Immature natural killer cell (primary cell): ENCODE measurements around the gene DISC1. TPM values are rescaled to one million over a fixed set of nuclear protein-coding genes. Genes with fewer than 3 reads are reported as not detected.

Experiments used
- DNase-seq, 3 donors: peaks; one replicate each; pipeline ENCODE4 v3.0.0; 2022; ENCODE audit warnings: mixed read lengths in 1 of 3
- H3K27ac Mint-ChIP-seq, 6 donors: one replicate each; pipeline ENCODE4 v1.8.0; 2020; ENCODE audit warnings: mixed read lengths in 6 of 6, mild to moderate bottlenecking in 5 of 6, inconsistent platforms in 4 of 6, moderate library complexity in 3 of 6
- H3K27me3 Mint-ChIP-seq, 3 donors: one replicate each; pipeline ENCODE4 v1.8.0; 2020 to 2021; ENCODE audit warnings: low read depth in 3 of 3, mild to moderate bottlenecking in 3 of 3, mixed read lengths in 3 of 3, moderate library complexity in 3 of 3, inconsistent platforms in 1 of 3
- H3K36me3 Mint-ChIP-seq, 3 donors: one replicate each; pipeline ENCODE4 v1.8.0; 2020; ENCODE audit warnings: mixed read lengths in 3 of 3, inconsistent platforms in 2 of 3, mild to moderate bottlenecking in 2 of 3
- H3K4me1 Mint-ChIP-seq, 2 donors: one replicate each; pipeline ENCODE4 v1.8.0; 2020; ENCODE audit warnings: inconsistent platforms in 2 of 2, mild to moderate bottlenecking in 2 of 2, mixed read lengths in 2 of 2, moderate library complexity in 1 of 2
- H3K4me3 Mint-ChIP-seq, 5 donors: one replicate each; pipeline ENCODE4 v1.8.0; 2020; ENCODE audit warnings: mild to moderate bottlenecking in 5 of 5, mixed read lengths in 5 of 5, inconsistent platforms in 3 of 5, moderate library complexity in 3 of 5
- H3K9me3 Mint-ChIP-seq, 6 donors: one replicate each; pipeline ENCODE4 v1.8.0; 2020; ENCODE audit warnings: mild to moderate bottlenecking in 6 of 6, mixed read lengths in 6 of 6, inconsistent platforms in 4 of 6, moderate library complexity in 3 of 6
- polyA plus RNA-seq, 3 donors: library from polyadenylated mRNA; unstranded; fragments of 300-500 nt; fragmentation: Illumina TruSeq; gene quantifications; one replicate each; pipeline ENCODE4 v1.2.3, GENCODE V29; 2021

The DISC1 gene
- polyA plus RNA-seq, 3 donors from 2014 or later = 1.1 to 1.3 TPM; not detected in 1

- H3K36me3 Mint-ChIP-seq = peaks cover 0 to 12% (median 4%) of the 10 kb centered on the region in 3 donors
- no peaks in the 10 kb centered on the region for H3K4me1 Mint-ChIP-seq
- peaks cover 0 to 3% (median 0%) of the 10 kb centered on the region in 3 donors for H3K27me3 Mint-ChIP-seq
- no peaks in the 10 kb centered on the region for H3K9me3 Mint-ChIP-seq
- H3K4me3 Mint-ChIP-seq = no peak overlapping the region
- no peak overlapping the region for H3K27ac Mint-ChIP-seq
- DNase-seq = no peak
These were observed 80.8 kb downstream of the DISC1 start for GRCh38 chr1:231707407-231707806.

DNA sequence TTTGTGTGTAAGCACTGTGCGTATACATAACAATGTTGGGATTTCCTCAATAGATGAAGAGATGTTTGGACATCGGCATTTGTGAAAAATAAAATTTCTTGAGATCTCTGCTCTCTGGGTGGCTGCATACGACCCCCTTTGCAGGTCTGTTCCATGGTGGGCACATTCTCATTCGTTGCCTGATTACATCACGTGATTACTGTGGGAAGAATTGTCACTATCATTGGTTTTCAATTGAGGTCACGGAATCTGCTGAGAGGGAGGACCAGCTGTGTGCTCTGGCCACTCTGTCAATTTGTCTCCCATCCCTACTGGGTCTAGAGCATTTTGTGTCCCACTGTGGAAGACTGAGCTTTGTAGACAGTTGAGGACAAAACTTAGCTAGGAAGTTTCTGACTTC is 81.8 kb downstream of the DISC1 start:
- peaks cover 0 to 3% (median 0%) of the 10 kb centered on the region in 3 donors for H3K27me3 Mint-ChIP-seq
- H3K36me3 Mint-ChIP-seq = peaks cover 0 to 10% (median 8%) of the 10 kb centered on the region in 3 donors
- H3K9me3 Mint-ChIP-seq = peaks cover 0 to 9% (median 2%) of the 10 kb centered on the region in 6 donors
- no peaks in the 10 kb centered on the region for H3K4me1 Mint-ChIP-seq
- no peak overlapping the region for H3K4me3 Mint-ChIP-seq
- no peak overlapping the region for H3K27ac Mint-ChIP-seq
- DNase-seq = no peak

DNA sequence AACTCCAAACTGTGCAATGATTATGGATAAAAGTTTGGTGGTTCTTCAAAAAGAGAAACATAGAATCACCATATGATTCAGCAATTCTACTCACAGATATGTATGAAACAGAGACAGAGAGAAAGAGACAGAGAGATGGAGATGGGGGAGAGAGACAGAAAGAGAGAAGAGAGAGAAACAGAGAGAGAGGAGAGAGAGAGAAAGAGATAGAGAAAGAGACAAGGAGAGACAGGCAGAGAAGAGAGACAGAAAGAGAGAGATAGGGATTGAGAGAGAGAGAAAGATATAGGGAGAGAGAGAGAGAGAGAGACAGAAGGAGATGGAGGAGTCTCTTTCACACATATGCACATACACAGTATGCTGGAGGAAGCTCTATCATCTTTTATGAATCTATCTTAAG is 87.8 kb downstream of the DISC1 start:
- no peak overlapping the region for H3K4me3 Mint-ChIP-seq
- H3K27me3 Mint-ChIP-seq = peaks cover 0 to 3% (median 0%) of the 10 kb centered on the region in 3 donors
- H3K27ac Mint-ChIP-seq = no peak overlapping the region
- H3K9me3 Mint-ChIP-seq = peaks cover 0 to 10% (median 2%) of the 10 kb centered on the region in 6 donors
- no peak for DNase-seq
- H3K4me1 Mint-ChIP-seq = no peaks in the 10 kb centered on the region
- peaks cover 0 to 9% (median 8%) of the 10 kb centered on the region in 3 donors for H3K36me3 Mint-ChIP-seq

DNA sequence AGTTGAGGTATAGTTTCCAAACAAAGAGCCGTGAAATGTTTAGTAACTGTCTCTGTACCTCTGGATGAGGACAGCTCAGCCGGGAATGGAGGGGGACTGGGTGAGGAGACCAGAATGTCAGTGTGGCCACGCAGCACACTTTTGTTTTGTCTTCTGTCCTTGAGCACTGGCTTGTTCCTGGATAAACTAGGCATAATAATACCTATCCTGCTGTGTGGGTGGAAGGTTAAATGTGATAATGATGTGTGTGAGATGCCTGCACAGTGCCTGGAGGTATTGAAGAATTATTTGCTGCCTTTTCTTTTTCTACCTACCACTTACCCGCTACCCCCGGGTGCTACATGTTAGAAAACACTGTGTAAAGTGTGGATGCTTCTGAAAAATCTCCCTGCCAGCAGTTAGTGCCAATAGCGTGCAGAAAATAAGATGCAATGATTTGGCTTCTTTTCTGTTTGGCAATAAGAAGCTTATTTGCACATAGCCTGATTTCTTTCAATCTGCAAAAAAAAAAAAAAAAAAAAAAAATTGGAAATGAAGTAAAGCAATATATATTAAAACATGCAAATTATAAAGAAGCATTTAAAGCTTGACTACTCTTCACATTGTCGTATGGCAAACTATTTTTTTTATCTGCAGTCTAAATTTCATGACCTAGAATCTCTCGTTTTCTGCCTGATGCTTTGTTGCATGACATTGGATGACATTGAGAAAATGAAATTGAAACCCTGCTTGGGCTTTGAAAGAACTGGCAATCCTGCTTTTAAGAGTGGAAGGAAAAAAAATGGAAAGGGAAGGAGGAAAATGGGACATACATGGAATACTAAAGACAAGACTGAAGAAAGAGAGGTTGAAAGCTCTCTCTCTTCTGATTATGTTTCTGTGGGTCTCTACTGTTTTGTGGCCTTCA is 89.5 kb downstream of the DISC1 start:
- DNase-seq = no peak
- Mint-ChIP-seq H3K4me3 (no peak overlapping the region), H3K27me3 (no peaks in the 10 kb centered on the region), H3K9me3 (peaks cover 0 to 10% (median 2%) of the 10 kb centered on the region in 6 donors), H3K4me1 (no peaks in the 10 kb centered on the region), H3K27ac (no peak overlapping the region), H3K36me3 (peaks cover 0 to 9% (median 8%) of the 10 kb centered on the region in 3 donors)

- Mint-ChIP-seq H3K36me3 (peaks cover 0 to 9% (median 5%) of the 10 kb centered on the region in 3 donors), H3K4me3 (no peak overlapping the region), H3K4me1 (no peaks in the 10 kb centered on the region), H3K9me3 (peaks cover 0 to 10% (median 2%) of the 10 kb centered on the region in 6 donors), H3K27me3 (no peaks in the 10 kb centered on the region), H3K27ac (no peak overlapping the region)
- no peak for DNase-seq
These were observed 90.3 kb downstream of the DISC1 start for GRCh38 chr1:231716879-231717278.

DNA sequence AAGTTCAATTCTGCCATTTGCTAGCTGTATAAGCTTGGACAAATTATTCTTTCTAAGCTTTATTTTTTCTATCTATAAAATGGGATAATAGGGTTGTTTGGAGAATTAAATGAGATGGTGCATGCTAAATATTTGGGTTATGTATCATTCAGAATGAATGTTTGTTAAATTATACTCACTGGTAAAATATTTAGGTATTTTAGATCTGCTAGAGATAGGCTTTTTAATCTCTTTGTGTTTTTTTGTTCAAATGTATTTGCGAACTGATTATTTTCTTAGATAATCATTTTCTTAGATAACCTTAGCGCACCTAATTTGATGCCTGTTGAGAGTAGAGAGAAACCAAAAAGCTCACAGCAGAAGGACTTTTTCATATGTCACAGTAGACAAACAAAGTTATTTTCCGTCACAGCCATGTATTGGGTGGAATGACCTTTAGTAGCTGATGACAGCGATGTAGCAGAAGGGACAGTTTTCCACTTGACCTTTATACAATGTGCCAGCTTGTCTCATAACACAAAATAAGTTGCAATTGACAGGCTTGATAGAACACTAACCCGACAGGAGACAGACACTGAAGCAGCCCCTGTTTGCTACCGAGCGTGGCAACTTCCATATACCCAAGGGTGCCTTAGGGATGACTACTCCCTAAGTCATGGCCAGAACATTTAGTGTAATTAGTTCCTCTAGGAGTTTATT is 93.0 kb downstream of the DISC1 start:
- peaks cover 0 to 2% (median 0%) of the 10 kb centered on the region in 3 donors for H3K27me3 Mint-ChIP-seq
- no peak for DNase-seq
- H3K36me3 Mint-ChIP-seq = no peaks in the 10 kb centered on the region
- no peak overlapping the region for H3K27ac Mint-ChIP-seq
- H3K4me1 Mint-ChIP-seq = no peaks in the 10 kb centered on the region
- no peak overlapping the region for H3K4me3 Mint-ChIP-seq
- H3K9me3 Mint-ChIP-seq = no peaks in the 10 kb centered on the region

- peaks cover 0 to 2% of the 10 kb centered on the region in 2 donors for H3K4me1 Mint-ChIP-seq
- H3K27ac Mint-ChIP-seq = no peak overlapping the region
- no peak overlapping the region for H3K4me3 Mint-ChIP-seq
- H3K27me3 Mint-ChIP-seq = peaks cover 0 to 2% (median 0%) of the 10 kb centered on the region in 3 donors
- H3K9me3 Mint-ChIP-seq = peaks cover 0 to 1% (median 0%) of the 10 kb centered on the region in 6 donors
- H3K36me3 Mint-ChIP-seq = no peaks in the 10 kb centered on the region
- no peak for DNase-seq
These were observed 94.2 kb downstream of the DISC1 start for GRCh38 chr1:231720652-231721325.

DNA sequence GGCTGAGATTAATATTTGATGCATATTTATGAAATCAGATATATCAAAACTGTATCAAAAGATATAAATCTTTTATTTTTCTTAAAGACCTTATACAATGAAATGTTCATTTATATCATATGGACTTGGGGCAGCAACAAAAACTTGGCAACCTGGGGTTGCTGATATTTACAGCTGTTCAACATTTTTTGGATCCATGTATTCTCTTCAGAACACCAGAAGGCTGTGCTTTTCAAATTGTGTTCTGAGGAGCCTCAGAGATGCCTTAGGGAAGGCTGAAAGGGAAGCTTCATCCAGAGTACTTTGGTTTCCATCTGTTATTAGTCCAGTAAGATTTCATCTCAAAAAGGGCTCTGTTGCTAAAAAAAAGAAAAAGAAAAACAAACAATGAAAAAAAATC is 94.8 kb downstream of the DISC1 start:
- Mint-ChIP-seq H3K36me3 (no peaks in the 10 kb centered on the region), H3K4me1 (peaks cover 0 to 2% of the 10 kb centered on the region in 2 donors)

DNA sequence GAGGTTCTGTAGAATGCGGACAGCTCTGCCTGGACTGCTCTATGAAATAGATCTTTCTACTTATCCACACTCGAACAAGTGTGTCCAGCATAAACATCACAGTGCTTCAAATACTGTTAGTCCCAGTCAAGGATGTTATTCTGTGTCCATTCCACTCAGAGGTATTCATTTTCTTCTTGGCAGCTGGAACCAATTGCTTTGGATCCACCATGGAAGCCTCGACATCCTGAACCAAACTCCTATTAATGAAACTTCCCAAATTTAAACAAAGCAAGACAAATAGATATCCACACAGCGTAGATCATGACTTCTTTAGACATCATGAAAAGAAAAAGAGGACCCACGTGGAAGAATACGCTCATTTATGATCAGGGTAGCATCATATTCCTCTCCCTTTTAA is 95.8 kb downstream of the DISC1 start:
- Mint-ChIP-seq H3K9me3 (peaks cover 0 to 1% (median 0%) of the 10 kb centered on the region in 6 donors), H3K27me3 (peaks cover 0 to 2% (median 0%) of the 10 kb centered on the region in 3 donors), H3K27ac (no peak overlapping the region), H3K36me3 (no peaks in the 10 kb centered on the region), H3K4me3 (no peak overlapping the region), H3K4me1 (peaks cover 0 to 2% of the 10 kb centered on the region in 2 donors)
- DNase-seq = no peak

More for the DNA sequence above, 94.8 kb downstream of the DISC1 start:
- peaks cover 0 to 2% (median 0%) of the 10 kb centered on the region in 3 donors for H3K27me3 Mint-ChIP-seq
- no peak overlapping the region for H3K27ac Mint-ChIP-seq
- DNase-seq = no peak
- peaks cover 0 to 1% (median 0%) of the 10 kb centered on the region in 6 donors for H3K9me3 Mint-ChIP-seq
- H3K4me3 Mint-ChIP-seq = no peak overlapping the region

DNA sequence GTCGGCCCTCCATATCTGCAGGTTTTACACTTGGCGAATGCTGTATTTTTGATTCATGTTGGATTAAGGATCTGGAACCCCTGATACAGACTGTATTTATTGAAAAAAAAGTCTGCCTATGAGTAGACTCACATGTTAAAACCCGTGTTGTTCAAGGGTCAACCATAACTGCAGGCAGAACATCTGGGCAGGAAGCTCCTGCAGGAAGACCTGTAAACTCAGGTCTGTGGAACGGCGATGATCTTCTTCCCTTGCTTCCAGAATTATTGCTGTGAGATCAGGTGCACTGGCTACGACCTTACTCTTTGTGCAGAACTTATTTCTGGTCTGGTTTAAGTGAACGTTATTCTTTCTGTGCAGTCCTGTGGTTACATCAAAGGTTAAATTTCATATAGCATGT is 96.6 kb downstream of the DISC1 start:
- H3K27ac Mint-ChIP-seq = no peak overlapping the region
- H3K4me1 Mint-ChIP-seq = peaks cover 0 to 2% of the 10 kb centered on the region in 2 donors
- no peaks in the 10 kb centered on the region for H3K36me3 Mint-ChIP-seq
- no peak for DNase-seq
- no peak overlapping the region for H3K4me3 Mint-ChIP-seq
- H3K27me3 Mint-ChIP-seq = peaks cover 0 to 2% (median 0%) of the 10 kb centered on the region in 3 donors
- H3K9me3 Mint-ChIP-seq = peaks cover 0 to 1% (median 0%) of the 10 kb centered on the region in 6 donors

GRCh38 chr1:231724041-231724440 is 97.5 kb downstream of the DISC1 start:
- no peak for DNase-seq
- Mint-ChIP-seq H3K4me1 (peaks cover 0 to 2% of the 10 kb centered on the region in 2 donors), H3K27me3 (peaks cover 0 to 2% (median 0%) of the 10 kb centered on the region in 3 donors), H3K27ac (no peak overlapping the region), H3K4me3 (no peak overlapping the region), H3K36me3 (no peaks in the 10 kb centered on the region), H3K9me3 (peaks cover 0 to 1% (median 0%) of the 10 kb centered on the region in 6 donors)

- DNase-seq = peak in 1 of 3 donors; percentile 2
- Mint-ChIP-seq H3K27me3 (peaks cover 0 to 2% (median 0%) of the 10 kb centered on the region in 3 donors), H3K4me1 (peaks cover 0 to 2% of the 10 kb centered on the region in 2 donors), H3K9me3 (peaks cover 0 to 1% (median 0%) of the 10 kb centered on the region in 6 donors), H3K27ac (no peak overlapping the region), H3K36me3 (no peaks in the 10 kb centered on the region), H3K4me3 (no peak overlapping the region)
These were observed 98.5 kb downstream of the DISC1 start for GRCh38 chr1:231724876-231725647.

DNA sequence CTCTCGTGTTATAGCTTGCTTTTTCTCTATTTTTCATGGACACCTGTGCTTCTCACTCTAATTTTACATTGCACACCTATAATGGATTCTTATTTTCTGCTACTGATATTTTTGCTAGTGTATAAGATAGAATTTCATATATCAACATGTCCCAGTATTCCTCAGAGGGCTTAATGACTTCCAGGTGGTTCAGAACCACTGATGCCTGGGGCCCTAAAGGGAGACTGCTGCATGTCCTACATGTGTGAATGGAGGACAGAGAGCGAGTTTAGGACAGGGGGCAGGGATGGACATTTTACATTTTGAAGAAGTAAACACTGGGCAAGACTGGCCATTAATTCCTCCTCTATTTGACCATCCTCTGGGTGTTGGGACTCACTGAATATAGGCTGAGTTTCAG is 100.6 kb downstream of the DISC1 start:
- Mint-ChIP-seq H3K9me3 (peaks cover 0 to 1% (median 0%) of the 10 kb centered on the region in 6 donors), H3K4me1 (peaks cover 0 to 2% of the 10 kb centered on the region in 2 donors), H3K36me3 (no peaks in the 10 kb centered on the region), H3K27me3 (peaks cover 0 to 2% (median 0%) of the 10 kb centered on the region in 3 donors), H3K27ac (no peak overlapping the region), H3K4me3 (no peak overlapping the region)
- no peak for DNase-seq
